WTC11 (cell line): ENCODE data around the gene LDLRAD3. TPM values are rescaled to one million over a fixed set of nuclear protein-coding genes. Genes with fewer than 3 reads are reported as not detected.

Source experiments
- ATAC-seq: fragments of 200-7000 bp; cut with Tn5 transposase; 2 replicates; pipeline ENCODE4 v1.10.0; 2021; ENCODE audit warnings: mild to moderate bottlenecking, moderate library complexity
- CTCF ChIA-PET: fragments of 300-600 bp; sonication (Branson Sonifier 250); formaldehyde crosslinking; loops from one replicate; lab custom pipeline; 2021; ENCODE audit warnings: antibody characterized with exemption; lab: Charles Lee
- POLR2A ChIA-PET: fragments of 350-600 bp; sonication (Branson Sonifier 250); formaldehyde crosslinking; loops from one replicate; lab custom pipeline; 2021; ENCODE audit warnings: antibody characterized with exemption; lab: Charles Lee
- DNase-seq: peaks from one replicate; pipeline ENCODE4 v3.0.0; 2021; ENCODE audit warnings: low spot score
- H3K27ac Mint-ChIP-seq: 2 replicates; pipeline ENCODE4 v1.8.0; 2021; ENCODE audit warnings: mixed read lengths
- H3K27me3 Mint-ChIP-seq: 2 replicates; pipeline ENCODE4 v1.8.0; 2021; ENCODE audit warnings: low read depth, mild to moderate bottlenecking, moderate library complexity, mixed read lengths
- H3K36me3 Mint-ChIP-seq: 2 replicates; pipeline ENCODE4 v1.8.0; 2021; ENCODE audit warnings: mixed read lengths
- H3K4me1 Mint-ChIP-seq: 2 replicates; pipeline ENCODE4 v1.8.0; 2022; ENCODE audit warnings: mixed read lengths
- H3K4me3 Mint-ChIP-seq: 2 replicates; pipeline ENCODE4 v1.8.0; 2021; ENCODE audit warnings: mild to moderate bottlenecking, moderate library complexity, mixed read lengths
- H3K9me3 Mint-ChIP-seq: 2 replicates; pipeline ENCODE4 v1.8.0; 2021; ENCODE audit warnings: mixed read lengths
- ARID4B ChIP-seq: sonication (generic); formaldehyde crosslinking; IDR thresholded peaks from 2 replicates; pipeline ENCODE4 v1.8.0; 2023; ENCODE audit warnings: missing genetic modification reagents, mild to moderate bottlenecking, borderline replicate concordance
- ATF3 ChIP-seq: sonication (generic); formaldehyde crosslinking; conservative IDR thresholded peaks from 2 replicates; pipeline ENCODE4 v1.8.1; 2022; ENCODE audit warnings: mild to moderate bottlenecking, missing genetic modification reagents
- CREB1 ChIP-seq: sonication (generic); formaldehyde crosslinking; IDR thresholded peaks from 2 replicates; pipeline ENCODE4 v1.8.0; 2023; ENCODE audit warnings: mild to moderate bottlenecking, missing genetic modification reagents
- CREM ChIP-seq: sonication (generic); formaldehyde crosslinking; IDR thresholded peaks from 2 replicates; pipeline ENCODE4 v1.8.1; 2022; ENCODE audit warnings: mild to moderate bottlenecking, missing genetic modification reagents, moderate library complexity
- FOXK1 ChIP-seq: sonication (generic); formaldehyde crosslinking; IDR thresholded peaks from 2 replicates; pipeline ENCODE4 v1.8.0; 2022; ENCODE audit warnings: mild to moderate bottlenecking, moderate library complexity, missing genetic modification reagents
- GTF2I ChIP-seq: fragments of 250-450 bp; sonication (Bioruptor Pico); conservative IDR thresholded peaks from 2 replicates; pipeline ENCODE4 v1.4.0; 2021; ENCODE audit warnings: mild to moderate bottlenecking
- HMGA2 ChIP-seq: fragments of 250-450 bp; sonication (Bioruptor Pico); IDR thresholded peaks from 2 replicates; pipeline ENCODE4 v1.4.0; 2021; ENCODE audit warnings: mild to moderate bottlenecking, moderate library complexity
- HMGXB4 ChIP-seq: sonication (generic); formaldehyde crosslinking; IDR thresholded peaks from 2 replicates; pipeline ENCODE4 v1.8.1; 2023; ENCODE audit warnings: mild to moderate bottlenecking, moderate library complexity, missing genetic modification reagents
- IRF1 ChIP-seq: sonication (generic); formaldehyde crosslinking; IDR thresholded peaks from 2 replicates; pipeline ENCODE4 v1.8.0; 2023; ENCODE audit warnings: missing genetic modification reagents
- MLX ChIP-seq: sonication (generic); formaldehyde crosslinking; IDR thresholded peaks from 2 replicates; pipeline ENCODE4 v1.8.1; 2023; ENCODE audit warnings: mild to moderate bottlenecking, missing genetic modification reagents, moderate library complexity
- MYBL2 ChIP-seq: sonication (generic); formaldehyde crosslinking; IDR thresholded peaks from 2 replicates; pipeline ENCODE4 v1.8.1; 2023; ENCODE audit warnings: mild to moderate bottlenecking, moderate library complexity, missing genetic modification reagents
- NFYB ChIP-seq: sonication (generic); formaldehyde crosslinking; conservative IDR thresholded peaks from 2 replicates; pipeline ENCODE4 v1.8.0; 2022; ENCODE audit warnings: low read depth, missing genetic modification reagents
- NR3C1 ChIP-seq: sonication (generic); formaldehyde crosslinking; conservative IDR thresholded peaks from 2 replicates; pipeline ENCODE4 v1.8.1; 2023; ENCODE audit warnings: low read depth, mild to moderate bottlenecking, missing genetic modification reagents
- SMAD3 ChIP-seq: sonication (generic); formaldehyde crosslinking; IDR thresholded peaks from 2 replicates; pipeline ENCODE4 v1.8.0; 2022; ENCODE audit warnings: missing genetic modification reagents, mild to moderate bottlenecking, borderline replicate concordance
- STAT6 ChIP-seq: sonication (generic); formaldehyde crosslinking; conservative IDR thresholded peaks from 2 replicates; pipeline ENCODE4 v1.8.1; 2023; ENCODE audit warnings: mild to moderate bottlenecking, low read depth, missing genetic modification reagents, moderate library complexity
- USF1 ChIP-seq: sonication (generic); formaldehyde crosslinking; IDR thresholded peaks from 2 replicates; pipeline ENCODE4 v1.8.0; 2022; ENCODE audit warnings: mild to moderate bottlenecking, missing genetic modification reagents
- ZNF232 ChIP-seq: sonication (generic); formaldehyde crosslinking; IDR thresholded peaks from 2 replicates; pipeline ENCODE4 v1.8.0; 2022; ENCODE audit warnings: mild to moderate bottlenecking, missing genetic modification reagents
- ZNF512 ChIP-seq: sonication (generic); formaldehyde crosslinking; IDR thresholded peaks from 2 replicates; pipeline ENCODE4 v1.8.1; 2022; ENCODE audit warnings: missing genetic modification reagents, borderline replicate concordance
- total RNA-seq: library from RNA; stranded (reverse); gene quantifications from 3 replicates; pipeline ENCODE4 v1.2.3, GENCODE V29; 2021

The LDLRAD3 gene
- total RNA-seq, 1 experiment from 2014 or later, result 14.5 TPM

GRCh38 chr11:36051235-36052144 is 107.6 kb downstream of the LDLRAD3 start (continued):
- no peak for TF ChIP-seq ZNF232
- TF ChIP-seq ZNF512 (CRISPR knock-in tag), result no peak
- no peak for TF ChIP-seq STAT6 (CRISPR knock-in tag)

GRCh38 chr11:36053281-36053680 is 109.4 kb downstream of the LDLRAD3 start:
- no peak for TF ChIP-seq CREB1 (CRISPR knock-in tag)
- no peak for TF ChIP-seq ATF3
- TF ChIP-seq MLX (CRISPR knock-in tag), result no peak
- ATAC-seq (no peak), DNase-seq (no peak)
- Mint-ChIP-seq H3K27ac (no peak overlapping the region), H3K4me3 (no peak overlapping the region), H3K36me3 (peaks cover 6% of the 10 kb centered on the region; the same call in 1 of the 2 replicates), H3K27me3 (no peaks in the 10 kb centered on the region), H3K4me1 (peaks cover 52% of the 10 kb centered on the region), H3K9me3 (peaks cover 11% of the 10 kb centered on the region)
- ChIA-PET POLR2A (no interaction called here), CTCF (interaction anchor here (0.7 to 3.9 kb wide), 7 partner anchors 11 to 231 kb away, joined by 3 to 18 read pairs (median 3); no protein-coding TSS in a partner anchor)

- Mint-ChIP-seq H3K4me1 (peaks cover 47% of the 10 kb centered on the region), H3K9me3 (peaks cover 11% of the 10 kb centered on the region), H3K27me3 (no peaks in the 10 kb centered on the region), H3K4me3 (no peak overlapping the region), H3K36me3 (peaks cover 6% of the 10 kb centered on the region; the same call in 1 of the 2 replicates), H3K27ac (no peak overlapping the region)
- ChIA-PET POLR2A (no interaction called here), CTCF (interaction anchor here (1.2 to 3.9 kb wide), 4 partner anchors 12 to 232 kb away, joined by 3 to 18 read pairs (median 8); no protein-coding TSS in a partner anchor)
- ATAC-seq (no peak), DNase-seq (no peak)
- TF ChIP-seq HMGXB4 (CRISPR knock-in tag) (no peak), ARID4B (CRISPR knock-in tag) (no peak), HMGA2 (CRISPR knock-in tag) (no peak), MYBL2 (CRISPR knock-in tag) (no peak), SMAD3 (CRISPR knock-in tag) (no peak), IRF1 (CRISPR knock-in tag) (no peak), NFYB (CRISPR knock-in tag) (no peak), GTF2I (CRISPR knock-in tag) (no peak), CREM (no peak), NR3C1 (CRISPR knock-in tag) (no peak), FOXK1 (CRISPR knock-in tag) (no peak), USF1 (CRISPR knock-in tag) (no peak)
Observed at GRCh38 chr11:36053862-36054261, 110.0 kb downstream of the LDLRAD3 start.
